AG08396 (cell line): ENCODE results near the gene RAD18.

Experiments used
- DNase-seq: peaks from one replicate; pipeline ENCODE4 v3.0.0; 2012; ENCODE audit warnings: low spot score, mixed read lengths

Gene RAD18

GRCh38 chr3:8864402-8865350, 98.6 kb downstream of the RAD18 start:
- no peak for DNase-seq

- DNase-seq: no peak
These were observed 99.4 kb downstream of the RAD18 start for GRCh38 chr3:8863891-8864290.

- no peak for DNase-seq
These were observed 105.4 kb downstream of the RAD18 start for GRCh38 chr3:8857720-8858367.

- DNase-seq: no peak
These were observed 106.6 kb downstream of the RAD18 start for GRCh38 chr3:8856721-8857120.

- no peak for DNase-seq
These were observed 107.2 kb downstream of the RAD18 start for GRCh38 chr3:8856071-8856470.

- no peak for DNase-seq
These were observed 108.6 kb downstream of the RAD18 start for GRCh38 chr3:8854656-8855055.

- DNase-seq: no peak
These were observed 110.2 kb downstream of the RAD18 start for GRCh38 chr3:8853081-8853480.

GRCh38 chr3:8852511-8852910, 110.8 kb downstream of the RAD18 start:
- DNase-seq: no peak

GRCh38 chr3:8851703-8852102, 111.6 kb downstream of the RAD18 start:
- peak; percentile 80 for DNase-seq

GRCh38 chr3:8848696-8849131, 114.6 kb downstream of the RAD18 start:
- DNase-seq: peak; percentile 14

GRCh38 chr3:8847317-8847716, 116.0 kb downstream of the RAD18 start:
- DNase-seq: no peak

- no peak for DNase-seq
These were observed 117.1 kb downstream of the RAD18 start for GRCh38 chr3:8846176-8846575.

GRCh38 chr3:8845641-8846040, 117.6 kb downstream of the RAD18 start:
- peak; percentile 55 for DNase-seq

GRCh38 chr3:8843347-8843746, 119.9 kb downstream of the RAD18 start:
- DNase-seq: no peak

GRCh38 chr3:8842293-8842692, 121.0 kb downstream of the RAD18 start:
- no peak for DNase-seq

GRCh38 chr3:8841472-8841871, 121.8 kb downstream of the RAD18 start:
- no peak for DNase-seq

- DNase-seq: peak; percentile 34
These were observed 122.7 kb downstream of the RAD18 start for GRCh38 chr3:8840556-8840955.

GRCh38 chr3:8839607-8840325, 123.5 kb downstream of the RAD18 start:
- DNase-seq: no peak

- no peak for DNase-seq
These were observed 124.4 kb downstream of the RAD18 start for GRCh38 chr3:8838765-8839423.

- DNase-seq: no peak
These were observed 125.0 kb downstream of the RAD18 start for GRCh38 chr3:8838234-8838633.

GRCh38 chr3:8837162-8837561, 126.1 kb downstream of the RAD18 start:
- peak; percentile 52 for DNase-seq

GRCh38 chr3:8836096-8836495, 127.2 kb downstream of the RAD18 start:
- no peak for DNase-seq
